H1 (cell line): ENCODE measurements around the gene OGFOD2. TPM values are rescaled to one million over a fixed set of nuclear protein-coding genes. Genes with fewer than 3 reads are reported as not detected.

Source experiments
- CTCF ChIA-PET: fragments of 300-600 bp; sonication (Branson Sonifier 250); formaldehyde crosslinking; loops from one replicate; lab custom pipeline; 2021; ENCODE audit not compliant: partially characterized antibody; lab: Charles Lee
- POLR2A ChIA-PET: fragments of 300-600 bp; sonication (Branson Sonifier 250); formaldehyde crosslinking; loops from one replicate; lab custom pipeline; 2021; ENCODE audit warnings: inconsistent platforms; ENCODE audit not compliant: partially characterized antibody; lab: Charles Lee
- DNase-seq, 2 experiments: peaks; one replicate each; pipeline versions ENCODE4 v3.0.0 to v3.0.0-alpha.2; 2010 to 2022; ENCODE audit warnings: low spot score in 2 of 2, low read depth in 1 of 2, mixed read lengths in 1 of 2
- FAIRE-seq: peaks from 2 replicates; lab custom pipeline; 2011; peaks lifted over from hg19 to GRCh38; lab: Jason Lieb, UNC
- H2AFZ ChIP-seq: 2 replicates; pipeline ENCODE4 v1.8.1; 2012; ENCODE audit warnings: low read length, inconsistent platforms
- H2AK5ac ChIP-seq: 2 replicates; pipeline ENCODE4 v1.6.1; 2013; ENCODE audit warnings: low read depth, low read length
- H2BK120ac ChIP-seq: replicated peaks from 2 replicates; pipeline ENCODE3; 2013; ENCODE audit warnings: low read depth, low read length, inconsistent platforms
- H2BK12ac ChIP-seq: 2 replicates; pipeline ENCODE4 v1.6.1; 2013; ENCODE audit warnings: low read depth, low read length
- H2BK15ac ChIP-seq: 2 replicates; pipeline ENCODE4 v1.6.1; 2013; ENCODE audit warnings: low read length
- H2BK20ac ChIP-seq: 2 replicates; pipeline ENCODE4 v1.6.1; 2013; ENCODE audit warnings: low read length
- H2BK5ac ChIP-seq: 2 replicates; pipeline ENCODE4 v1.6.1; 2013; ENCODE audit warnings: low read depth, low read length
- H3K14ac ChIP-seq: 2 replicates; pipeline ENCODE4 v1.6.1; 2013; ENCODE audit warnings: inconsistent platforms; ENCODE audit not compliant: insufficient read length
- H3K18ac ChIP-seq: 2 replicates; pipeline ENCODE4 v1.6.1; 2013; ENCODE audit warnings: low read length; ENCODE audit errors: extremely low read depth
- H3K23ac ChIP-seq: 2 replicates; pipeline ENCODE4 v1.6.1; 2013; ENCODE audit warnings: inconsistent platforms; ENCODE audit not compliant: insufficient read length
- H3K23me2 ChIP-seq: 2 replicates; pipeline ENCODE4 v1.6.1; 2013; ENCODE audit warnings: low read depth, low read length
- H3K27ac ChIP-seq: 2 replicates; pipeline ENCODE4 v1.6.1; 2011; ENCODE audit warnings: low read depth, low read length, inconsistent platforms
- H3K27me3 ChIP-seq, 4 experiments: replicated peaks in 1 of 4; 1 replicate in 1 of 4; 2 replicates in 3 of 4; pipeline versions ENCODE4 v1.6.1 to v1.8.1; 2011 to 2013; ENCODE audit warnings: low read length in 3 of 4, mild to moderate bottlenecking in 3 of 4, inconsistent platforms in 2 of 4, mixed read lengths in 2 of 4, moderate library complexity in 1 of 4; ENCODE audit not compliant: control insufficient read depth in 3 of 4, insufficient read depth in 3 of 4; ENCODE audit errors: extremely low read depth in 1 of 4
- H3K36me3 ChIP-seq, 4 experiments: 2 replicates each; pipeline versions ENCODE4 v1.6.1 to v1.8.1; 2011 to 2013; ENCODE audit warnings: mild to moderate bottlenecking in 4 of 4, low read length in 3 of 4, moderate library complexity in 2 of 4, control low read depth in 1 of 4, inconsistent platforms in 1 of 4; ENCODE audit not compliant: insufficient read depth in 4 of 4, control insufficient read depth in 2 of 4
- H3K4ac ChIP-seq: replicated peaks from 2 replicates; pipeline ENCODE3; 2013; ENCODE audit warnings: low read length, low read depth, mixed read lengths, inconsistent platforms; ENCODE audit not compliant: insufficient read length
- H3K4me1 ChIP-seq, 4 experiments: replicated peaks in 1 of 4; 1 replicate in 1 of 4; 2 replicates in 3 of 4; pipeline versions ENCODE4 v1.6.1 to v1.8.1; 2011 to 2013; ENCODE audit warnings: low read length in 3 of 4, inconsistent platforms in 2 of 4, mixed read lengths in 1 of 4; ENCODE audit not compliant: insufficient read depth in 4 of 4, control insufficient read depth in 3 of 4
- H3K4me2 ChIP-seq, 2 experiments: 2 replicates each; pipeline versions ENCODE4 v1.6.1 to v1.8.1; 2011 to 2013; ENCODE audit warnings: low read depth in 2 of 2, low read length in 2 of 2, control low read depth in 1 of 2, inconsistent platforms in 1 of 2, mild to moderate bottlenecking in 1 of 2; ENCODE audit not compliant: insufficient read depth in 1 of 2
- H3K4me3 ChIP-seq, 4 experiments: fragments of 200-600, 300-600 bp in 1 of 4; sonication (generic), shearing (Covaris generic), sonication (Bioruptor Twin) in 1 of 4; 2 replicates each; pipeline versions ENCODE4 v1.5.1 to v1.8.1; 2011 to 2016; ENCODE audit warnings: low read length in 4 of 4, low read depth in 3 of 4, control low read depth in 2 of 4, inconsistent platforms in 2 of 4, mild to moderate bottlenecking in 2 of 4, mixed read lengths in 1 of 4, moderate library complexity in 1 of 4; ENCODE audit not compliant: insufficient read depth in 2 of 4; ENCODE audit errors: extremely low read depth in 1 of 4
- H3K56ac ChIP-seq: replicated peaks from 2 replicates; pipeline ENCODE3; 2013; ENCODE audit warnings: low read depth, mild to moderate bottlenecking, mixed read lengths, low read length, inconsistent platforms; ENCODE audit not compliant: insufficient read length
- H3K79me1 ChIP-seq: 2 replicates; pipeline ENCODE4 v1.6.1; 2013; ENCODE audit warnings: low read depth, low read length, control low read depth
- H3K79me2 ChIP-seq, 2 experiments: 2 replicates each; pipeline versions ENCODE4 v1.6.1 to v1.8.1; 2012 to 2013; ENCODE audit warnings: low read length in 2 of 2, mild to moderate bottlenecking in 2 of 2, inconsistent platforms in 1 of 2; ENCODE audit not compliant: insufficient read depth in 2 of 2, control insufficient read depth in 1 of 2
- H3K9ac ChIP-seq, 4 experiments: replicated peaks in 1 of 4; 1 replicate in 1 of 4; 2 replicates in 3 of 4; pipeline versions ENCODE4 v1.6.1 to v1.8.1; 2011 to 2013; ENCODE audit warnings: low read depth in 3 of 4, low read length in 3 of 4, control low read depth in 2 of 4, mild to moderate bottlenecking in 2 of 4, moderate library complexity in 2 of 4, inconsistent platforms in 1 of 4; ENCODE audit errors: extremely low read depth in 1 of 4
- H3K9me3 ChIP-seq, 2 experiments: 2 replicates each; pipeline versions ENCODE4 v1.6.1 to v1.8.1; 2012 to 2013; ENCODE audit warnings: mild to moderate bottlenecking in 2 of 2, moderate library complexity in 2 of 2, control low read depth in 1 of 2, inconsistent platforms in 1 of 2, low read depth in 1 of 2, low read length in 1 of 2, mixed read lengths in 1 of 2; ENCODE audit not compliant: insufficient read depth in 2 of 2
- H4K20me1 ChIP-seq, 2 experiments: replicated peaks in 1 of 2; 2 replicates each; pipeline versions ENCODE3 to v1.8.1; 2011 to 2013; ENCODE audit warnings: inconsistent platforms in 2 of 2, low read length in 2 of 2, mild to moderate bottlenecking in 1 of 2; ENCODE audit not compliant: insufficient read depth in 2 of 2, control insufficient read depth in 1 of 2
- H4K5ac ChIP-seq: 2 replicates; pipeline ENCODE4 v1.6.1; 2013; ENCODE audit warnings: low read length, low read depth, mixed read lengths, inconsistent platforms; ENCODE audit not compliant: insufficient read length
- H4K8ac ChIP-seq: 2 replicates; pipeline ENCODE4 v1.8.0; 2013; ENCODE audit warnings: mild to moderate bottlenecking, moderate library complexity, low read length, inconsistent platforms; ENCODE audit not compliant: insufficient read depth; ENCODE audit errors: extremely low read depth
- H4K91ac ChIP-seq: replicated peaks from 2 replicates; pipeline ENCODE3; 2013; ENCODE audit warnings: low read length, mixed read lengths, inconsistent platforms; ENCODE audit not compliant: insufficient read length
- BACH1 ChIP-seq: IDR thresholded peaks from 2 replicates; pipeline ENCODE4 v1.6.1; 2012; ENCODE audit warnings: low read length, improper control_type of control experiment
- BRCA1 ChIP-seq: IDR thresholded peaks from 2 replicates; pipeline ENCODE4 v1.6.1; 2012; ENCODE audit warnings: low read depth, low read length, improper control_type of control experiment
- CBX8 ChIP-seq: fragments of 300-800, 300-1000 bp; sonication (generic); IDR thresholded peaks from 2 replicates; pipeline ENCODE4 v1.7.1; 2016; ENCODE audit warnings: low read depth, low read length, borderline replicate concordance
- CHD1 ChIP-seq: IDR thresholded peaks from 2 replicates; pipeline ENCODE4 v1.6.1; 2012; ENCODE audit warnings: low read depth, low read length, improper control_type of control experiment
- JUN ChIP-seq: IDR thresholded peaks from 2 replicates; pipeline ENCODE4 v1.6.1; 2011; ENCODE audit warnings: low read depth, mild to moderate bottlenecking, improper control_type of control experiment, low read length
- KDM1A ChIP-seq: fragments of 200-600, 300-600 bp; sonication (generic); IDR thresholded peaks from 2 replicates; pipeline ENCODE4 v1.7.1; 2016; ENCODE audit warnings: mild to moderate bottlenecking, low read length, borderline replicate concordance
- NRF1 ChIP-seq: IDR thresholded peaks from 2 replicates; pipeline ENCODE4 v1.6.1; 2011; ENCODE audit warnings: mild to moderate bottlenecking, low read depth, low read length, improper control_type of control experiment
- SIRT6 ChIP-seq: IDR thresholded peaks from one replicate; pipeline ENCODE4 v1.7.1; 2012; ENCODE audit warnings: low read length, inconsistent platforms
- SP2 ChIP-seq: IDR thresholded peaks from 2 replicates; pipeline ENCODE4 v1.6.1; 2012; ENCODE audit warnings: mild to moderate bottlenecking, low read length, inconsistent platforms
- WGBS, 2 experiments: shearing (Covaris generic) in 1 of 2; methylation state at CpG; one replicate each; pipeline versions ENCODE4 v1.1.6 to v1.1.7; 2013 to 2015; ENCODE audit warnings: low lambda C conversion rate in 2 of 2, mixed read lengths in 2 of 2, inconsistent platforms in 1 of 2, low coverage in 1 of 2, missing lambda C conversion rate in 1 of 2; ENCODE audit not compliant: insufficient replicate concordance in 2 of 2, insufficient coverage in 1 of 2, insufficient read length in 1 of 2; ENCODE audit errors: extremely low coverage in 1 of 2, missing lambda C conversion rate in 1 of 2; 5-methylcytosine and 5-hydroxymethylcytosine counted together
- polyA plus RNA-seq, 7 experiments: library from polyadenylated mRNA; depleted of rRNA in 3 of 7; stranded (reverse) in 5 of 7; unstranded in 2 of 7; fragments of >200 nt in 5 of 7; fragments of 200-250 nt in 2 of 7; gene quantifications; 1 replicate in 5 of 7; 2 replicates in 1 of 7; 4 replicates in 1 of 7; pipeline versions ENCODE4 v1.2.1 to v1.2.3, GENCODE V29; 2011 to 2013; ENCODE audit warnings: missing spikeins in 2 of 7, mixed read lengths in 2 of 7
- total RNA-seq: library from RNA; stranded (reverse); fragmentation: NEBNext Ultra II Directional; extraction: Animal tissue kit (Norgen Biotek cat#: 25700); gene quantifications from 2 replicates; pipeline ENCODE4 v1.2.1, GENCODE V29; 2021

OGFOD2 gene
- total and polyA plus RNA-seq, 2 of the 8 experiments (the other 6 are each of a cell fraction or from before 2014, with no cell fraction given), result 17.3 to 20.3 TPM

- TF ChIP-seq KDM1A (no peak), BRCA1 (no peak), BACH1 (no peak), CHD1 (no peak), JUN (no peak), NRF1 (no peak), SP2 (no peak), CBX8 (no peak), SIRT6 (no peak)
- TF ChIP-seq, all 59 proteins: peak for 0
- no peak overlapping the region for H3K23ac ChIP-seq
- POLR2A ChIA-PET, result interaction anchor here (1.0 to 3.3 kb wide), 5 partner anchors 9 to 19 kb away, joined by 3 to 15 read pairs (median 3); partner anchors contain the start of genes ABCB9 and OGFOD2
- no peak overlapping the region for H4K5ac ChIP-seq
- H4K20me1 ChIP-seq, result peaks cover 0 to 7% of the 10 kb centered on the region in 2 experiments
- no peaks in the 10 kb centered on the region for H3K27me3 ChIP-seq
- no peak overlapping the region for H3K4me2 ChIP-seq
- no peak overlapping the region for H2BK12ac ChIP-seq
- H2AFZ ChIP-seq, result no peak overlapping the region
- WGBS, 2 experiments, result 87% methylated on average over 34 of the region's 34 CpGs; no CpG with 5 or more reads in 1 of the 2 experiments
- no peak overlapping the region for H3K14ac ChIP-seq
- no peak overlapping the region for H3K56ac ChIP-seq
- no peak overlapping the region; the same call in 1 of the 2 replicates for H3K18ac ChIP-seq
- DNase-seq (no peak), FAIRE-seq (no peak)
- peaks cover 0 to 10% (median 4%) of the 10 kb centered on the region in 4 experiments; a peak in 5 of 7 replicates for H3K4me1 ChIP-seq
- H2AK5ac ChIP-seq, result no peak overlapping the region
- H4K8ac ChIP-seq, result peak overlapping the region; percentile 62; the same call in 1 of the 2 replicates
- H3K79me1 ChIP-seq, result no peaks in the 10 kb centered on the region
- H3K4me3 ChIP-seq, result no peak overlapping the region
- H2BK20ac ChIP-seq, result no peak overlapping the region
- no peak overlapping the region for H3K27ac ChIP-seq
- peaks cover 0 to 6% (median 1%) of the 10 kb centered on the region in 4 experiments; a peak in 2 of 8 replicates for H3K36me3 ChIP-seq
- H3K9me3 ChIP-seq, result no peaks in the 10 kb centered on the region
- CTCF ChIA-PET, result interaction anchor here (0.6 to 1.8 kb wide), 5 partner anchors 16 to 224 kb away, joined by 3 to 4 read pairs (median 3); no protein-coding TSS in a partner anchor
- peaks cover 0 to 2% of the 10 kb centered on the region in 2 experiments; a peak in 1 of 4 replicates for H3K79me2 ChIP-seq
- H3K9ac ChIP-seq, result no peak overlapping the region
- H3K23me2 ChIP-seq, result peaks cover 15% of the 10 kb centered on the region; the same call in 1 of the 2 replicates
- no peak overlapping the region for H2BK15ac ChIP-seq
- no peak overlapping the region; the same call in 1 of the 2 replicates for H2BK5ac ChIP-seq
- no peak overlapping the region for H4K91ac ChIP-seq
- H3K4ac ChIP-seq, result no peak overlapping the region
- H2BK120ac ChIP-seq, result no peak overlapping the region
Measured at GRCh38 chr12:122984612-122985337, 9.7 kb downstream of the OGFOD2 start.
